Parathyroid adenoma (tissue), 2 donors: ENCODE results near the gene DEUP1.

ENCODE experiments used
- H2AFZ ChIP-seq: fragments of 300-600 bp; sonication (generic); one replicate; pipeline ENCODE4 v1.7.0; 2017; ENCODE audit warnings: antibody characterized with exemption, mild to moderate bottlenecking
- H3K27ac ChIP-seq: fragments of 300-600 bp; sonication (generic); one replicate; pipeline ENCODE4 v1.7.0; 2017
- H3K27me3 ChIP-seq: fragments of 300-600 bp; sonication (generic); one replicate; pipeline ENCODE4 v1.7.0; 2017; ENCODE audit warnings: low read length; ENCODE audit not compliant: control insufficient read depth, insufficient read depth
- H3K36me3 ChIP-seq: fragments of 300-600 bp; sonication (generic); one replicate; pipeline ENCODE4 v1.7.0; 2017; ENCODE audit warnings: low read length; ENCODE audit not compliant: control insufficient read depth, insufficient read depth
- H3K4me1 ChIP-seq: fragments of 300-600 bp; sonication (generic); one replicate; pipeline ENCODE4 v1.7.0; 2017; ENCODE audit warnings: control low read depth
- H3K4me2 ChIP-seq: fragments of 300-600 bp; sonication (generic); one replicate; pipeline ENCODE4 v1.7.0; 2017; ENCODE audit warnings: low read length
- H3K4me3 ChIP-seq: fragments of 300-600 bp; sonication (generic); one replicate; pipeline ENCODE4 v1.7.0; 2017; ENCODE audit warnings: low read depth, low read length
- H3K79me2 ChIP-seq: fragments of 300-600 bp; sonication (generic); one replicate; pipeline ENCODE4 v1.7.0; 2017; ENCODE audit warnings: control low read depth
- H3K9ac ChIP-seq: fragments of 300-600 bp; sonication (generic); one replicate; pipeline ENCODE4 v1.7.0; 2017; ENCODE audit warnings: mild to moderate bottlenecking
- H3K9me3 ChIP-seq: fragments of 300-600 bp; sonication (generic); one replicate; pipeline ENCODE4 v1.7.0; 2017; ENCODE audit warnings: low read length; ENCODE audit not compliant: control insufficient read depth
- CTCF ChIP-seq: fragments of 300-600 bp; sonication (generic); IDR thresholded peaks from one replicate; pipeline ENCODE4 v1.7.0; 2017; ENCODE audit warnings: antibody characterized with exemption, mild to moderate bottlenecking
- donor health status: primary hyperparathyroidism.

The DEUP1 gene

GRCh38 chr11:93344855-93345333 is 14.4 kb downstream of the DEUP1 start:
- Histone ChIP-seq H3K9ac (no peak overlapping the region), H3K27me3 (no peaks in the 10 kb centered on the region), H3K4me3 (no peak overlapping the region), H3K79me2 (no peaks in the 10 kb centered on the region), H3K4me1 (no peaks in the 10 kb centered on the region), H2AFZ (no peak overlapping the region), H3K36me3 (no peaks in the 10 kb centered on the region), H3K4me2 (no peak overlapping the region), H3K9me3 (no peaks in the 10 kb centered on the region), H3K27ac (no peak overlapping the region)
- TF ChIP-seq CTCF = no peak

DNA sequence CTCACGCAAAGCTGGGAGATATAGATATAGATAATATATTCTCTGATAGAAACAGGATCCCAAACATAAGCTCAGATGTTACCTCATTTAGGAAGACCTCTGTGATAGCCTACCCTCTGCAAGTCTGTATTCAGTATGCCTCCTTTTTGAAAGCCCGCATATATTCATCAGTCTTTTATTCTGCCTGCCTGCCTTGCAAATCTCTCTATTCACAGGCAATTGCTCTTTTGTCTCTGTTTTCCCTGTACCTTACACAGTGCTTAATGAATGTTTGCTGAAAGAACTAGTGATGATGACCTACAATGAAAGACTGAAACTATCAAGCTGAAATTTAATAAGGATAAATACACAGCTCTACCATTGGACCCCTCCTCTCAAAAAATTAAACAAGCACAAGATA is 18.4 kb downstream of the DEUP1 start:
- H3K4me3 ChIP-seq = no peak overlapping the region
- H3K9ac ChIP-seq = no peak overlapping the region
- no peaks in the 10 kb centered on the region for H3K79me2 ChIP-seq
- H3K9me3 ChIP-seq = no peaks in the 10 kb centered on the region
- H2AFZ ChIP-seq = no peak overlapping the region
- H3K27ac ChIP-seq = no peak overlapping the region
- no peak overlapping the region for H3K4me2 ChIP-seq
- TF ChIP-seq CTCF = no peak
- H3K27me3 ChIP-seq = no peaks in the 10 kb centered on the region
- H3K4me1 ChIP-seq = no peaks in the 10 kb centered on the region
- no peaks in the 10 kb centered on the region for H3K36me3 ChIP-seq

- Histone ChIP-seq H3K27me3 (no peaks in the 10 kb centered on the region), H3K4me2 (no peak overlapping the region), H3K79me2 (no peaks in the 10 kb centered on the region), H3K4me3 (no peak overlapping the region), H3K36me3 (no peaks in the 10 kb centered on the region), H3K27ac (no peak overlapping the region), H3K9ac (no peak overlapping the region), H3K9me3 (no peaks in the 10 kb centered on the region), H2AFZ (no peak overlapping the region), H3K4me1 (no peaks in the 10 kb centered on the region)
- no peak for TF ChIP-seq CTCF
Observed at GRCh38 chr11:93350835-93351234, 20.3 kb downstream of the DEUP1 start.

DNA sequence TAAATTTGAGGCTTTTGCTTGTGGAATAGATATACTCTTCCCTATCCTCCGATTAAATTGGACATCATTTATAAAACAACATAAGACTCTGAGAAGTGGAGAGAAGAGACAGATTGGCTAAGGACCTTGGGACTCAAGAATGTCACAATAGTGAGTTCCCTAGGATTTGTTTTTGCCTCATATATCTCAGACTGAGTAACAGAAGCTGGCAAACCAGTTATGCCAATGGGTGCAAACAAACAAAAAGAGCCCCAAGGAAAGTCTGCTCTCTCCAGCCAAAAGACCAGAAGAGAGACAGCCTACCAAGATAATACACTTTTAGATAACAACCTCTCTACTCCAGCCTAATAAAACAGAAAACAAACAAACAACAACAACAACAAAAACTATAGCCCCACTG is 28.9 kb downstream of the DEUP1 start:
- Histone ChIP-seq H3K4me3 (no peak overlapping the region), H3K36me3 (no peaks in the 10 kb centered on the region), H2AFZ (no peak overlapping the region), H3K4me2 (no peak overlapping the region), H3K9me3 (no peaks in the 10 kb centered on the region), H3K4me1 (no peaks in the 10 kb centered on the region), H3K27ac (no peak overlapping the region), H3K9ac (no peak overlapping the region), H3K79me2 (no peaks in the 10 kb centered on the region), H3K27me3 (no peaks in the 10 kb centered on the region)
- no peak for TF ChIP-seq CTCF

- Histone ChIP-seq H3K27ac (no peak overlapping the region), H3K27me3 (no peaks in the 10 kb centered on the region), H3K4me2 (no peak overlapping the region), H2AFZ (no peak overlapping the region), H3K9ac (no peak overlapping the region), H3K4me1 (no peaks in the 10 kb centered on the region), H3K9me3 (no peaks in the 10 kb centered on the region), H3K4me3 (no peak overlapping the region), H3K79me2 (no peaks in the 10 kb centered on the region), H3K36me3 (no peaks in the 10 kb centered on the region)
- TF ChIP-seq CTCF = no peak
Observed at GRCh38 chr11:93361435-93361834, 30.9 kb downstream of the DEUP1 start.
